ENCODE results near the gene CGB2.
A peak's percentile ranks its signal among the peaks of the same experiment; 100 is the strongest.
"Not testable (repeated sequence)": the region's sequence is repeated elsewhere in the genome, so short reads cannot be mapped to it uniquely, and the experiment has no call there.

The CGB2 gene

DNA sequence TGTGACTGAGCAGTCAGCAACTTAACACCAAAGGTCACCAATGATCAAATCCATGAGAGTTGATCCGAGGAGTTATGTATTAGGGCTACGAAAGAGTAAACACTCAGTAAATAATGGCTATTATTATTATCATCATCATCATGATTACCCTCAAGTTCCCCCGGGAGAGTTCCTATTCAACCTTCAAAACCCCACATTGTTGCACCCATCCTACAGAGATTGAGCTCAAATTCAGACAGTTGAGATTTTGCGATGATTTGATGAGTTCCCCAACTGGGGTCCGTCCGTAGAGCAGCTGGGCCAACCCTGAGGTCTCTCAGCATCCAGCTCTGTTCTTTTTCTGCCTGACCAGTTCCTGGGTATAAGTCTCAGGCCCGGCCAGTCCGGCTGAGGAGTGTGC lies 6.4 kb downstream of the CGB2 start:
- DNase-seq (ENCODE audit: low read depth in 2 of 2): not testable (repeated sequence)

- DNase-seq (ENCODE audit: low read depth in 2 of 2): not testable (repeated sequence)
These were observed 7.0 kb downstream of the CGB2 start for GRCh38 chr19:49038557-49039276.

GRCh38 chr19:49039736-49040135 lies 8.0 kb downstream of the CGB2 start:
- not testable (repeated sequence) for DNase-seq (ENCODE audit: low read depth in 2 of 2)

- DNase-seq (ENCODE audit: low read depth in 2 of 2): no peak
These were observed 10.5 kb downstream of the CGB2 start for GRCh38 chr19:49042177-49042576.

- DNase-seq (ENCODE audit: low read depth in 2 of 2): not testable (repeated sequence)
These were observed 11.0 kb downstream of the CGB2 start for GRCh38 chr19:49042666-49043065.

GRCh38 chr19:49043548-49043947 lies 11.9 kb downstream of the CGB2 start, which contains the start of gene CGB5:
TSS of gene CGB5 (plus strand) at chr19:49043848. CDS start at chr19:49044210, 362 bp downstream.
- not testable (repeated sequence) for DNase-seq (ENCODE audit: low read depth in 2 of 2)

GRCh38 chr19:49049011-49049410 lies 17.3 kb downstream of the CGB2 start, which contains the start of gene CGB8:
TSS of gene CGB8 (minus strand) at chr19:49049111. CDS start at chr19:49048739, 372 bp downstream.
- not testable (repeated sequence) for DNase-seq (ENCODE audit: low read depth in 2 of 2)

DNA sequence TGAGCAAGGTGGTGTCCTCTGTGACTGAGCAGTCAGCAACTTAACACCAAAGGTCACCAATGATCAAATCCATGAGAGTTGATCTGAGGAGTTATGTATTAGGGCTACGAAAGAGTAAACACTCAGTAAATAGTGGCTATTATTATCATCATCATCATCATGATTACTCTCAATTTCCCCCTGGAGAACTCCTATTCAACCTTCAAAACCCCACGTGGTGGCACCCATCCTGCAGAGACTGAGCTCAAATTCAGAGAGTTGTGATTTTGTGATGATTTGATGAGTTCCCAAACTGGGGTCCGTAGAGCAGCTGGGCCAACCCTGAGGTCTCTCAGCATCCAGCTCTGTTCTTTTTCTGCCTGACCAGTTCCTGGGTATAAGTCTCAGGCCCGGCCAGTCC lies 18.1 kb downstream of the CGB2 start:
- DNase-seq (ENCODE audit: low read depth in 2 of 2): not testable (repeated sequence)

GRCh38 chr19:49050376-49051033 lies 18.8 kb downstream of the CGB2 start:
- not testable (repeated sequence) for DNase-seq (ENCODE audit: low read depth in 2 of 2)

- peak; percentile 11 to 39 for DNase-seq (ENCODE audit: low read depth in 2 of 2)
These were observed 24.6 kb downstream of the CGB2 start for GRCh38 chr19:49056101-49056901.

GRCh38 chr19:49056902-49057596 lies 25.4 kb downstream of the CGB2 start:
- DNase-seq (ENCODE audit: low read depth in 2 of 2): not testable (repeated sequence)

- DNase-seq (ENCODE audit: low read depth in 2 of 2): no peak
These were observed 26.0 kb downstream of the CGB2 start, which contains the start of gene CGB7 for GRCh38 chr19:49057636-49058234. TSS of gene CGB7 (minus strand) at chr19:49057749. CDS start at chr19:49055375, 2,374 bp downstream.

- DNase-seq (ENCODE audit: low read depth in 2 of 2): no peak
These were observed 26.9 kb downstream of the CGB2 start for GRCh38 chr19:49058562-49058961.

GRCh38 chr19:49059053-49059452 lies 27.4 kb downstream of the CGB2 start:
- DNase-seq (ENCODE audit: low read depth in 2 of 2): no peak

- no peak for DNase-seq (ENCODE audit: low read depth in 2 of 2)
These were observed 29.3 kb downstream of the CGB2 start for GRCh38 chr19:49061000-49061399.

DNA sequence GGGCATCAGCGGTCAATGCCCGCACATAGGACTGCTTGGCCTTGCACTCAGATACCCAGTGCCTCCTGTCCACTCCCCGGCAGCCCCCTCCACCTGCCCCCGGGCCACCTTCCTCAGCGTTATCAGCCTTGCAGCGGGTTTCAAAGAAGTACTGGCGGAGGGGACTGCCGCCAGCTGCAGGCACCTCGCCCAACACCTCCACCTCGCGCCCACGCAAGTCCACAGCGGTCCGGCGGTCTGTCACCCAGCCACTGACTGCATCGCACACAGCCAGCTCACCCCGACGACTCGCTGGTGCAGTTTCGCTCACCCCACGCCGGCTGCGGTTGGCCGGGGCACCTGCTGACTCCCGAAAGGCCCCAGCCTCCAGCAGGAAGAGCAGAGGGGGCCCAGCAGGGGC lies 29.8 kb downstream of the CGB2 start:
- DNase-seq (ENCODE audit: low read depth in 2 of 2): no peak

DNA sequence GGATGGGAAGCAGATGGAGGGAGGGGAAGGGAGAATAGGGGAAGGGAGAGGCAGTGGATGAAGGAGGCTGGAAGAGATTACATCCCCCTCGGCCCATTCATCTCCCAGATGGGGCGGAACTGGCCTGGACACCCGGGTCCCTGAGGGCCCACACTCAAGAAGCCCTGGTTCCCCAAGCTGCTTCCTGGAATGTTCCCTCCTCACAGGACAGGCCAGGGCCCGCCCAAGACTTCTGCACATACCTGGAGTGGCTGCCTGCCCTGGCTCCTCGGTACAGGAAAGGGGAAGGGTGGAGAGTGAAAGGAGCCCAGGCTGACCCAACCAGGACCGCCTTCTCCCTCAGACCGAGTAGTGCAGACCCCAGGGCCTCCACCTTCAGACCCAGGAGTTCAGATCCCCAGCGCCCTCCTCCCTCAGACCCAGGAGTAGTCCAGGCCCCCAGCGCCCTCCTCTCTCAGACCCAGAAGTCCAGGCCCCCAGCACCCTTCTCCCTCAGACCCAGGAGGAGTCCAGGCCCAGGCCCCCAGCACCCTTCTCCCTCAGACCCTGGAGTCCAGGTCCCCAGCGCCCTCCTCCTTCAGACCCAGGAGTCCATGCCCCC lies 32.4 kb downstream of the CGB2 start:
- no peak for DNase-seq (ENCODE audit: low read depth in 2 of 2)

- no peak for DNase-seq (ENCODE audit: low read depth in 2 of 2)
These were observed 33.3 kb downstream of the CGB2 start, which contains the start of gene NTF4 for GRCh38 chr19:49064768-49065611. TSS of gene NTF4 (minus strand) at chr19:49064818. CDS start at chr19:49061997, 2,821 bp downstream.

- DNase-seq (ENCODE audit: low read depth in 2 of 2): no peak
These were observed 34.3 kb downstream of the CGB2 start for GRCh38 chr19:49065905-49066512.
